HepG2 (cell line): ENCODE results near the gene CENPB. TPM values are rescaled to one million over a fixed set of nuclear protein-coding genes. Genes with fewer than 3 reads are reported as not detected.

Experiments used
- ATF4 ChIP-seq, 2 experiments: fragments of 450-650 bp in 1 of 2; sonication (generic) in 1 of 2; formaldehyde crosslinking; IDR thresholded peaks; 2 replicates each; pipeline versions ENCODE4 v1.5.0 to v1.8.0; 2020 to 2022; ENCODE audit warnings: mild to moderate bottlenecking in 1 of 2, missing genetic modification reagents in 1 of 2
- BRD4 ChIP-seq: sonication (generic); formaldehyde crosslinking; IDR thresholded peaks from 2 replicates; pipeline ENCODE4 v1.4.0; 2020; ENCODE audit warnings: missing genetic modification reagents
- CSRNP1 ChIP-seq: sonication (generic); formaldehyde crosslinking; IDR thresholded peaks from 2 replicates; pipeline ENCODE4 v1.8.1; 2023; ENCODE audit warnings: mild to moderate bottlenecking, missing genetic modification reagents
- FLYWCH1 ChIP-seq: sonication (generic); formaldehyde crosslinking; IDR thresholded peaks from 2 replicates; pipeline ENCODE4 v1.8.1; 2023; ENCODE audit warnings: mild to moderate bottlenecking, missing genetic modification reagents
- IKZF4 ChIP-seq: sonication (generic); formaldehyde crosslinking; IDR thresholded peaks from 2 replicates; pipeline ENCODE4 v1.5.1; 2020; ENCODE audit warnings: borderline replicate concordance, mild to moderate bottlenecking, low read depth, missing genetic modification reagents; ENCODE audit errors: not compliant biosample characterization
- IRX3 ChIP-seq: sonication (generic); formaldehyde crosslinking; IDR thresholded peaks from 2 replicates; pipeline ENCODE4 v1.8.1; 2023; ENCODE audit warnings: mild to moderate bottlenecking, low read depth, missing genetic modification reagents, borderline replicate concordance
- LCORL ChIP-seq, 2 experiments: fragments of 450-650 bp in 1 of 2; sonication (generic) in 1 of 2; formaldehyde crosslinking in 1 of 2; IDR thresholded peaks; 2 replicates each; pipeline versions ENCODE4 v1.5.0 to v1.6.1; 2017 to 2020; ENCODE audit warnings: antibody characterized with exemption in 1 of 2, missing genetic modification reagents in 1 of 2
- NBN ChIP-seq: fragments of 450-650 bp; conservative IDR thresholded peaks from 2 replicates; pipeline ENCODE4 v1.6.1; 2017
- NFKB2 ChIP-seq: sonication (generic); formaldehyde crosslinking; IDR thresholded peaks from 2 replicates; pipeline ENCODE4 v1.4.0; 2020; ENCODE audit warnings: missing genetic modification reagents, borderline replicate concordance
- PAX8 ChIP-seq: sonication (generic); formaldehyde crosslinking; IDR thresholded peaks from 2 replicates; pipeline ENCODE4 v1.8.0; 2022; ENCODE audit warnings: mild to moderate bottlenecking, missing genetic modification reagents, borderline replicate concordance
- SMAD9 ChIP-seq: sonication (generic); formaldehyde crosslinking; IDR thresholded peaks from 2 replicates; pipeline ENCODE4 v1.5.1; 2020; ENCODE audit warnings: mild to moderate bottlenecking, missing genetic modification reagents
- THYN1 ChIP-seq: sonication (generic); formaldehyde crosslinking; IDR thresholded peaks from 2 replicates; pipeline ENCODE4 v1.8.1; 2023; ENCODE audit warnings: low read depth, mild to moderate bottlenecking, moderate library complexity, missing genetic modification reagents, borderline replicate concordance
- TIGD3 ChIP-seq: sonication (generic); formaldehyde crosslinking; IDR thresholded peaks from 2 replicates; pipeline ENCODE4 v1.5.1; 2020; ENCODE audit warnings: mild to moderate bottlenecking, missing genetic modification reagents, borderline replicate concordance
- ZBTB44 ChIP-seq: sonication (generic); formaldehyde crosslinking; IDR thresholded peaks from 2 replicates; pipeline ENCODE4 v1.4.0; 2020; ENCODE audit warnings: missing genetic modification reagents
- ZFP90 ChIP-seq: sonication (generic); formaldehyde crosslinking; IDR thresholded peaks from 2 replicates; pipeline ENCODE4 v1.8.0; 2022; ENCODE audit warnings: missing genetic modification reagents, mild to moderate bottlenecking, inconsistent platforms, borderline replicate concordance
- ZNF251 ChIP-seq: sonication (generic); formaldehyde crosslinking; IDR thresholded peaks from 2 replicates; pipeline ENCODE4 v1.9.0; 2021; ENCODE audit warnings: mild to moderate bottlenecking, missing genetic modification reagents
- ZNF343 ChIP-seq: sonication (generic); formaldehyde crosslinking; IDR thresholded peaks from 2 replicates; pipeline ENCODE4 v1.4.0; 2020; ENCODE audit warnings: mild to moderate bottlenecking, missing genetic modification reagents
- ZNF432 ChIP-seq: sonication (generic); formaldehyde crosslinking; IDR thresholded peaks from 2 replicates; pipeline ENCODE4 v1.5.0; 2020; ENCODE audit warnings: missing genetic modification reagents, mild to moderate bottlenecking, borderline replicate concordance
- ZNF546 ChIP-seq: sonication (generic); formaldehyde crosslinking; conservative IDR thresholded peaks from 2 replicates; pipeline ENCODE4 v1.8.1; 2023; ENCODE audit warnings: mild to moderate bottlenecking, missing genetic modification reagents
- ZNF850 ChIP-seq: sonication (generic); formaldehyde crosslinking; conservative IDR thresholded peaks from 2 replicates; pipeline ENCODE4 v1.9.0; 2021; ENCODE audit warnings: mild to moderate bottlenecking, missing genetic modification reagents
- polyA plus RNA-seq, 8 experiments: library from polyadenylated mRNA; depleted of rRNA in 3 of 8; stranded (reverse) in 7 of 8; unstranded in 1 of 8; fragments of >200 nt; fragmentation: Illumina TruSeq in 4 of 8; extraction: Trizol in 4 of 8; gene quantifications; 2 replicates each; pipeline versions ENCODE4 v1.2.1 to v1.2.3, GENCODE V29; 2011 to 2016; ENCODE audit warnings: low read depth in 4 of 8, missing spikeins in 1 of 8, mixed read lengths in 1 of 8; ENCODE audit not compliant: insufficient read depth in 1 of 8
- total RNA-seq, 5 experiments: library from RNA; depleted of rRNA; stranded (reverse); fragments of >200 nt; fragmentation: Illumina TruSeq; extraction: Trizol; gene quantifications; 2 replicates each; pipeline ENCODE4 v1.2.3, GENCODE V29; 2016; ENCODE audit warnings: low read depth in 1 of 5

Gene CENPB
- total and polyA plus RNA-seq, 2 of the 13 experiments (the other 11 are each of a cell fraction or from before 2014, with no cell fraction given): 10.4 to 54.5 TPM

- no peak for TF ChIP-seq ZNF546 (CRISPR knock-in tag)
- no peak for TF ChIP-seq LCORL (IDR thresholded peaks at IDR 0.05)
- TF ChIP-seq LCORL (CRISPR knock-in tag; IDR thresholded peaks at IDR 0.05): peak; percentile 56
- TF ChIP-seq THYN1 (CRISPR knock-in tag): no peak
- peak; percentile 49; the same call in 1 of the 2 replicates for TF ChIP-seq NFKB2
- no peak for TF ChIP-seq ZBTB44 (CRISPR knock-in tag)
- no peak for TF ChIP-seq NBN
- no peak; the same call in 1 of the 2 replicates for TF ChIP-seq ZNF343 (CRISPR knock-in tag)
- peak; percentile 72; the same call in 1 of the 2 replicates for TF ChIP-seq TIGD3
- peak; percentile 88; the same call in 1 of the 2 replicates for TF ChIP-seq PAX8 (CRISPR knock-in tag)
- no peak for TF ChIP-seq ZNF432 (CRISPR knock-in tag)
- no peak; the same call in 1 of the 2 replicates for TF ChIP-seq ZNF251 (CRISPR knock-in tag)
- no peak for TF ChIP-seq IRX3 (CRISPR knock-in tag)
- TF ChIP-seq ZNF850 (CRISPR knock-in tag): 0 out of 2 replicates have a peak, but pooled peaks have one; percentile 19
- peak; percentile 58 for TF ChIP-seq ZFP90 (CRISPR knock-in tag)
- no peak for TF ChIP-seq IKZF4 (CRISPR knock-in tag)
- TF ChIP-seq SMAD9 (CRISPR knock-in tag): no peak
- TF ChIP-seq ATF4 (CRISPR knock-in tag; IDR thresholded peaks at IDR 0.05): no peak
- no peak for TF ChIP-seq FLYWCH1 (CRISPR knock-in tag)
- TF ChIP-seq CSRNP1: no peak
- TF ChIP-seq BRD4 (CRISPR knock-in tag): peak; percentile 28; the same call in 1 of the 2 replicates
These were observed 18.0 kb downstream of the CENPB start (continued) for GRCh38 chr20:3768342-3769130.
